Aorta (tissue), 5 donors: Measurements from ENCODE around the gene SFSWAP. TPM values are rescaled to one million over a fixed set of nuclear protein-coding genes. Genes with fewer than 3 reads are reported as not detected.
A peak's percentile ranks its signal among the peaks of the same experiment; 100 is the strongest.
"Not testable (repeated sequence)": the region's sequence is repeated elsewhere in the genome, so short reads cannot be mapped to it uniquely, and the experiment has no call there.

Experiments
- ATAC-seq: fragments of 200-7000 bp; cut with Tn5 transposase; one replicate; pipeline ENCODE4 v1.9.1; 2022; ENCODE audit warnings: moderate library complexity; ENCODE audit not compliant: low FRiP score
- DNase-seq, 2 donors: peaks; one replicate each; pipeline ENCODE4 v3.0.0-alpha.2; 2020
- H3K27ac ChIP-seq, 2 donors: one replicate each; pipeline ENCODE4 v1.5.1; 2013; ENCODE audit warnings: low read length in 2 of 2, mild to moderate bottlenecking in 2 of 2, moderate library complexity in 2 of 2, control low read depth in 1 of 2, inconsistent platforms in 1 of 2, low read depth in 1 of 2
- H3K27me3 ChIP-seq, 2 donors: one replicate each; pipeline ENCODE4 v1.6.1; 2013; ENCODE audit warnings: control low read depth in 1 of 2, low read length in 1 of 2, mild to moderate bottlenecking in 1 of 2, moderate library complexity in 1 of 2; ENCODE audit not compliant: insufficient read depth in 2 of 2, control insufficient read depth in 1 of 2
- H3K36me3 ChIP-seq, 2 donors: one replicate each; pipeline ENCODE4 v1.6.1; 2013; ENCODE audit warnings: control low read depth in 1 of 2, low read length in 1 of 2, mild to moderate bottlenecking in 1 of 2; ENCODE audit not compliant: insufficient read depth in 2 of 2, control insufficient read depth in 1 of 2
- H3K4me1 ChIP-seq, 2 donors: one replicate each; pipeline ENCODE4 v1.6.1; 2013; ENCODE audit warnings: low read length in 2 of 2, control low read depth in 1 of 2, mild to moderate bottlenecking in 1 of 2, moderate library complexity in 1 of 2; ENCODE audit not compliant: insufficient read depth in 2 of 2, control insufficient read depth in 1 of 2
- H3K4me3 ChIP-seq, 2 donors: one replicate each; pipeline ENCODE4 v1.5.1; 2013; ENCODE audit warnings: low read length in 2 of 2, control low read depth in 1 of 2, mild to moderate bottlenecking in 1 of 2
- H3K9me3 ChIP-seq: one replicate; pipeline ENCODE4 v1.6.1; 2013; ENCODE audit warnings: mild to moderate bottlenecking, low read length; ENCODE audit not compliant: control insufficient read depth
- WGBS, 2 donors: extraction: QIAGEN DNeasy Blood & Tissue Kit; methylation state at CpG; one replicate each; pipeline ENCODE4 v1.1.7; 2013; 5-methylcytosine and 5-hydroxymethylcytosine counted together
- intact Hi-C, 2 donors: fragments of 100-400 bp; cut with DNase I; formaldehyde crosslinking; loops; one replicate each; pipeline versions ENCODE4 v1.14.2 to v1.15.0; 2022
- polyA plus RNA-seq, 2 donors: library from polyadenylated mRNA; stranded (reverse); fragments of 200-250 nt; gene quantifications; one replicate each; pipeline ENCODE4 v1.2.3, GENCODE V29; 2013
- total RNA-seq, 2 donors: library from RNA; stranded (reverse); fragmentation: NEBNext Ultra II Directional; extraction: Animal tissue kit (Norgen Biotek cat#: 25700); gene quantifications; one replicate each; pipeline ENCODE4 v1.2.1, GENCODE V29; 2021
- donor health status: healthy with polysubstance abuse.
- donor health status: Bipolar disorder and iron deficiency.
- donor health status: DM: no; HTN: no; CAD: no.
- donor health status: DM: no; HTN: no; CAD: no.
- donor health status: DM: yes; HTN: yes; CAD: no.

Gene SFSWAP
- total and polyA plus RNA-seq, 4 donors: 13.4 to 72.3 (median 48.7) TPM

GRCh38 chr12:131743410-131743809, 32.5 kb downstream of the SFSWAP start:
- peak in 1 of 2 donors; percentile 57 for DNase-seq
- ATAC-seq, H3K27ac ChIP-seq, H3K9me3 ChIP-seq, H3K36me3 ChIP-seq, H3K27me3 ChIP-seq, intact Hi-C loops, H3K4me1 ChIP-seq, H3K4me3 ChIP-seq: not testable (repeated sequence)
- WGBS, 2 donors: 98% methylated on average over 8 of the region's 8 CpGs

GRCh38 chr12:131743880-131744279, 33.0 kb downstream of the SFSWAP start:
- H3K27me3 ChIP-seq, DNase-seq, intact Hi-C loops, H3K4me1 ChIP-seq, H3K27ac ChIP-seq, H3K9me3 ChIP-seq, ATAC-seq, H3K36me3 ChIP-seq, H3K4me3 ChIP-seq: not testable (repeated sequence)
- 95 to 98% methylated on average over 4 of the region's 4 CpGs for WGBS, 2 donors

DNA sequence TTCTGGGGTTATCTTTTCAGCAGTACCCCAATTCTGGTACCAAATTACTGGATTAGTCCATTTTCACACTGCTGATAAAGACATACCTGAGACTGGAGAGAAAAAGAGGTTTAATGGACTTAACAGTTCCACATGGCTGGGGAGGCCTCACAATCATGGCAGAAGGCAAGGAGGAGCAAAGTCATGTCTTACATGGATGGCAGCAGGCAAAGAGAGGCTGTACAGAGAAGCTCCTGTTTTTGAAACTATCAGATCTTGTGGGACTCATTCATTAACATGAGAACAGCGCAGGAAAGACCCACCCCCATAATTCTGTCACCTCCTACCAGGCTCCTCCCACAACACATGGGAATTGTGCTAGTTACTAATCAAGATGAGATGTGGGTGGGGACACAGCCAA, 33.8 kb downstream of the SFSWAP start:
- H3K36me3 ChIP-seq, ATAC-seq, H3K4me3 ChIP-seq, H3K4me1 ChIP-seq, DNase-seq, intact Hi-C loops, H3K27me3 ChIP-seq, H3K27ac ChIP-seq, H3K9me3 ChIP-seq: not testable (repeated sequence)
- WGBS, 2 donors: 100% methylated on average over 1 of the region's 1 CpG

DNA sequence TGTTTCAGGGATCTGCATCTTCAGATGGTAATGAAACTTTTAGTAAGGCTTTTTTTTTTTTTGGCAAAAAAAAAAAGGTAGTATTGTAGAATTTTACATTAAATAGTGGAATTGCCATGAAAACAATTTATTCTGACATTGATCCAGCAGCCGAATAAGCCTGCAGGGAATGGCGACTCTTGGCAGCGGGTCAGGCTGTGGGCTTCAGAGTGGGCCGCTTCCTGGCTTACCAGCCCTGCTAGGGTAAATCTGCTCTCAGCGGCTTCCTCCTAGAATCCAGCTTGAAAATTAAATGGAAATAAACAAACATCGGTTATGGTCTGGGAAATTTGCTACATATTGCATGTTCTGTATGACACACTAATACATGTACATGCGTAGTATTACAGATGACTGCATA, 34.8 kb downstream of the SFSWAP start:
- Histone ChIP-seq H3K27me3 (no peaks in the 10 kb centered on the region), H3K36me3 (peaks cover 0 to 4% of the 10 kb centered on the region in 2 donors), H3K27ac (no peak overlapping the region), H3K9me3 (no peaks in the 10 kb centered on the region), H3K4me1 (no peaks in the 10 kb centered on the region), H3K4me3 (no peak overlapping the region)
- intact Hi-C loops: no loop called here
- DNase-seq (no peak), ATAC-seq (no peak)
- WGBS, 2 donors: 95 to 96% methylated on average over 7 of the region's 7 CpGs

GRCh38 chr12:131747276-131748177, 36.6 kb downstream of the SFSWAP start:
- DNase-seq (peak in 1 of 2 donors; percentile 62), ATAC-seq (peak; percentile 11)
- Histone ChIP-seq H3K27me3 (no peaks in the 10 kb centered on the region), H3K9me3 (no peaks in the 10 kb centered on the region), H3K4me3 (no peak overlapping the region), H3K27ac (no peak overlapping the region), H3K36me3 (peaks cover 0 to 6% of the 10 kb centered on the region in 2 donors), H3K4me1 (no peaks in the 10 kb centered on the region)
- 89% methylated on average over 12 of the region's 12 CpGs for WGBS, 2 donors
- intact Hi-C loops: no loop called here

GRCh38 chr12:131749618-131750315, 38.9 kb downstream of the SFSWAP start:
- Histone ChIP-seq H3K27me3 (no peaks in the 10 kb centered on the region), H3K4me1 (no peaks in the 10 kb centered on the region), H3K9me3 (no peaks in the 10 kb centered on the region), H3K4me3 (no peak overlapping the region), H3K27ac (no peak overlapping the region), H3K36me3 (peaks cover 0 to 9% of the 10 kb centered on the region in 2 donors)
- ATAC-seq (peak; percentile 17), DNase-seq (no peak)
- intact Hi-C loops: no loop called here
- 91 to 92% methylated on average over 19 of the region's 19 CpGs for WGBS, 2 donors

- intact Hi-C loops: no loop called here
- Histone ChIP-seq H3K4me3 (no peak overlapping the region), H3K36me3 (peaks cover 0 to 9% of the 10 kb centered on the region in 2 donors), H3K27ac (no peak overlapping the region), H3K27me3 (no peaks in the 10 kb centered on the region), H3K4me1 (no peaks in the 10 kb centered on the region), H3K9me3 (no peaks in the 10 kb centered on the region)
- no peak for DNase-seq
- 79 to 80% methylated on average over 7 of the region's 7 CpGs for WGBS, 2 donors
- ATAC-seq: no peak
These were observed 40.4 kb downstream of the SFSWAP start for GRCh38 chr12:131751335-131751734.

DNA sequence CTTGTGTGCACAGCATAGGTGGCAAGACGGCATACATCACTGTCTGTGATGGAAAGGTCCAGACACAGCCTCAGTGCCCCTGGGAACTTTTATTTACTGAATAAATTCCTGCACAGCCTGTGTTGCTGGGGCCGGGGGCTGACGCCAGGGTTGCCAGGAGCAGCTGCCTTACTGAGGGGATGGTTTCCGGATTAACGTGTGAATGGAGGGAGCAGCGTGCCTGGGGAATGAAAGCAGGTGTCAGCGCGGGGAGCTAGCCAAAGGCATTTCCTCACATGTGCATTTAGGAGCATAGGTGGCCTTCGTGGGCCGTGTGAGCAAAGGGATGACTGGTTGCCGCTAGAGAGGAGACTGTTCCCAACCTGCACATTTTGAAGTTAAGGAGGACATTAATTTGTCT, 41.6 kb downstream of the SFSWAP start:
- H3K36me3 ChIP-seq: peaks cover 0 to 14% of the 10 kb centered on the region in 2 donors

More for the DNA sequence above, 41.6 kb downstream of the SFSWAP start:
- no peak overlapping the region for H3K27ac ChIP-seq
- WGBS, 2 donors: 74 to 75% methylated on average over 11 of the region's 11 CpGs
- no peaks in the 10 kb centered on the region for H3K9me3 ChIP-seq
- H3K4me1 ChIP-seq: no peaks in the 10 kb centered on the region
- H3K27me3 ChIP-seq: no peaks in the 10 kb centered on the region
- DNase-seq (no peak), ATAC-seq (no peak)
- intact Hi-C loops: no loop called here
- H3K4me3 ChIP-seq: no peak overlapping the region
